GM18909 (cell line): ENCODE data around the gene CCNJL.

Experiments
- ATAC-seq: cut with Tn5 transposase; IDR thresholded peaks from one replicate; pipeline ENCODE4 v1.9.1; 2021; ENCODE audit warnings: mild to moderate bottlenecking; ENCODE audit not compliant: unreplicated experiment, poor library complexity

CCNJL gene

DNA sequence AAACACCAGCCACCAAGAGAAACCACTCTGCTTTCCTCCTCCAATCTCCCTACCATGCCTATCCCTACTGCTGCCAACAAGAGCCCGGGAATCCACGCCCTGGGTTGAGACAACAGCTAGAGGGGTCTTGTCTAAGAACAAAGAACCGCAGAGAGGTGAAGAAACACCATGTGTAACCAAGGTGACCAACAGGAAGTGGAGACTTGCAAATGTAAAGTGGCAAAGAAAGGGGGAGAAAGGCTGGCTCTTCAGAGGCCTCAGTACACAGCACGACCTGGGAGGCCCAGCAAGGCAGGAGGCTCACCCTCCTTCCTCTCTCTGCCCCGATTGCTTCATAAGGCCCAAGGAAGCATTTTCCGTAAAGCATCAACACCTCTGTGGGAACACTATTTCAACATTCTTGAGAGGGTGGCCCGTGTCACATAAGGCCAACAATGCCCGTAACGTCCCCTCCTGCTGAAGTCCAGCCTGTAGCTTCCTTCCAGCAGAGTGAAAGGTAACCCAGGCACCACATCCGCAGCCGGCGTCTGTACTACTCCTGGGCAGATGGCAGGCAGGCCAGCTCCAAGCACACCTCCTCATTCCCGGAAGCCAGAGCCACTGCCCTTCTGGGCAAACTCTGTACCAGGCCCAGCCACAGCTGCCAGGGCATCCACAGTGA is 18.3 kb downstream of the CCNJL start:
- ATAC-seq = no peak

DNA sequence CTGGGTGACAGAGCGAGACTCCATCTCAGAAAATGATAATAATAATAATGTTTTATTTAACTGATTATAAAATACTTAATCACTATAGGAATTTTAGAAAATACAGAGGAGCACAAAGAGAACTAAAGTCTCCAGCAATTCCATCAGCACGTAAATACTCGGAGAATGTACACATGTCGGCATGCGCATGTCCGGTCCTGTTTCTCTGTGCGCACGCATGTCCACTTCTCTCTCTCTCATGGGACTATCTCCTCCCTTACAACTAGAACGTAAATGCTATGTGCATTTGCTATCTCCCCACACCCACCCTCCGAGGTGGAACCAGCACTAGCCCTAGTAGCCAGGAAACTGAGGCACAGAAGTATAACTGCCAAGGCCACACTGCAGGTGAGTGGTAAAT is 19.0 kb downstream of the CCNJL start:
- ATAC-seq = no peak

DNA sequence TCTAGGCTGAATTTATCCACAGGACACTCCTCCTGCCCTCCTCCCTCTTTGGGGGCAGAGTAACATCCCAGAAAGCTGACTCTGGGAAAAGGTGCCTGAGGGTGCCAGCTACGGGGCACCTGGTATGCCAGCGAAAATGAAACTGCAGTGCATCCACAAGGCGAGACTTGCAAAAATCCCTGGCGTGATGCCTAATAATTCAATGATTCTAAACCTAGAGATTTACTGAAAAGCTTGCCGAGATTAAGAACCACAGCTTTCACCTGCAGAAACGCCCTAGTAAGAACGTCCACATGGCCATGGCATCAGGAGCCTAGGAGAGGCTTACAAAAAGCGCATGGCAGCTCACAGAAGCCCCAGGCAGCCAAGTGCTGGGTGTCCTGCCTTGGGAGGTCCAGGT is 20.9 kb downstream of the CCNJL start:
- no peak for ATAC-seq

DNA sequence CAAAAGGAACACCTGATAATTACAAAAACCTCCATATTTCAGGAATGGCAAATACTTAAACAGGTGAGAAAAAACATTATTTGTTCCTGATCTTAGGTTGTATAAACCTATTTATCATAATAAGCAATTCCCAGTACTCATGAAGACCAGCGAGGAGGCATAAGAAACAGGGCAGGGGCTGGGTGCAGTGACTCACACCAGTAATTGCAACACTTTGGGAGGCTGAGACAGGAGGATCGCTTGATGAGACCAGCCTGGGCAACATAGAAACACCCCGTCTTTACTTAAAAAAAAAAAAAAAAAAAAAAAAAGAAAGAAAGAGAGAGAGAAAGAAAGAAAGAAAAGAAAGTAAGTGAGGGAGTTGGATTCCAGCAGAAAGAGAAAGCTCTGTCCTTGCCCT is 21.6 kb downstream of the CCNJL start:
- no peak for ATAC-seq

DNA sequence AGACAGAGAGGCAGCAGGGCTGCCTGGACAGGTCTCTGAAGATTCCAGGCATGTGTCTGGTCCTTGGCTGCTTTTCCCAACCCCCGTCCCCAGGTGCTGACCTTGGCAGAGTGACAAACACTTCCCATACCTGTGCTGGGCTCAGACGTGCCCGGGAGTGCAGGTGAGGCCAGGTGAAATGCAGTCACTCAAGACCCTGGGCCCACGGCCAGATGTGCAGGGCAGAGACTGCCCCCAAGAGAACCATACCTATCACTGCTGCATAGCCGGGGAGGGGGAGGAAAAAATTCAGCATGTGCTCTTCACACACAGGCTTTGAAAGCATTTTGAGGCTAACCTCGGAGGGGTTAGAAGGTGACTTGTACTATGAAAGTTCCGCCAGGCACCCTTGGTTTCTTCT is 22.6 kb downstream of the CCNJL start:
- no peak for ATAC-seq

DNA sequence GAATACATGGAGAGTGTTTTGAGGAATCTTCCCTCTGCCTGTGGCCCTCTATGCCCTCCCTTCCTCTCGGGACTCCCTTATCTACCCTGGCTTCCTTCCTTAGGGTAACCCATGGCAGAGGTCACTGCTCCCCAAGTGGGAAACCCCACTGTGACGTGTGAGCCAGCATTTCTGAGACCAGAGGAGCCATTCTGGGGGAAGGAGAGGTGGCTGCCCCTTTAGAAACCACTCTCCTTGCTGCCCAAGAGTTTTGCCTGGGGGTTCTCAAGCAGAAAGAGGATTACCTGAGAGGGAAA is 23.1 kb downstream of the CCNJL start:
- no peak for ATAC-seq

DNA sequence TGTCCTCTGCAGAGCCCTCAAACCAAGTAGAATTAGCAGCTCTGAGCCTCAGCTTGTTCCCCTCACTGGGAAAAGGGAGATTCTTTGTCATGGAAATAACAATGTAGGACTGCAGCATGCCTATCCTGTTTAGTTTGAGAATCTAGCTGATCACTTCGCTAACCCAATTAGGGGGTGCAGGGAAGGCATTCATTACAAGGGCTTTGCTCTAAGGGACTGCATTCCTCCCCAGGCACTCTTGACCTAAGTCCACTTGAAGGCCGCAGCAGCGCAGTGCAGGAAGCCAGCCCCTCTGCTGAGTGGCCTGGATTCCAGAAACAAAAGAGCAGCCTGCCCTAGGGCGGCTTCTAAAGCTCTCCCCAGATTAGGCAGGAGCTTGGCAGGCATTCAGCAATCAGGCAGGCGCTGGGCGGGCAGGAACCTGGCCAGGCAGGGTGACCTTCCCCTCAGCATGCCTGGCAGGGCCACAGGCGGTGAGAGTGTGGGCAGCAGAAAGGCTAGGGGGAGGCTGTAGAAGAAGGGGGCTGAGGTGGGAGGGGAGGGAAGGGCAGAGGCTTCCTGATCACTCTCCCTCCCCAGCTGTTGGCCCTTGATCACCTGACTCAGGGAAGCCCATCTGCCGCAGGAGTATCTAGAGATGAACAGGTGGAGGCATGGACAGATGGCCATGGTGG is 24.8 kb downstream of the CCNJL start:
- no peak for ATAC-seq

DNA sequence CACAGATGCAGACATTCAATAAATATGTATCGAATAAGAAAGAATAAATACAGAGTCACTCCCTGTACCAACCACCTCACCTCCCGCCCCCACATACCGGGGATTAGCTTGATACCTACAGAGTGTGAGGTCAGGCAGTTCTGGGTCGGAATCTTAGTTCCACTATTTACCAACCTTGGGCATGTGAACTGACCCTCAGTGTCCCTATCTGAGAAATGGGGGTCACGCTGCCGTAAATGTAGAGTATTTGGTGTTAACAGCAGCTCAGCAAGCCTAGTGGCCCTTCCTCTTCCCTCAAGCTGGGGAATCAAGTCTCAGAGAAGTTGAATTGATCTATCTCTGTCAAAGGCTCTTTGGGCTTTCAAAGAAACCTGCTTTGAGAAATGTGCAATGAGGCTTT is 25.4 kb downstream of the CCNJL start:
- no peak for ATAC-seq

DNA sequence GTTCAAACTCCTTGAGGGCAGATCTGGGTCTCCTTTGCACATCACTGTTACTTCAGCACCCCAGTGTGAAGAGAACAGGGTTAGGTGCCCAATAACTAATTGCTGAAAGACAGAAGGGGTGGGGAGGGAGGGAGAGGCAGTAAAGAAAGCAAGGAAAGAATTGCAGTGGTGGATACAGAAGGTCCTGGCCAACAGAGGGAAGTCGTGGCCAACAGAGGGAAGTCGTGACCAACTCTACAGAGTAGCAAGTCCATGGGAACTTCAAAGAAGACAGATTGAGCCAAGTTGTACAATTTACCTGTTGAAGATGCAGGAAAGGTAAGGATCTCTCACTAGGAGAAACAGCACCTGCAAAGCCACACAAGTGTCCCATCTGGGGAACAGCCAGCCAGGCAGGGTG is 27.0 kb downstream of the CCNJL start:
- ATAC-seq = no peak

DNA sequence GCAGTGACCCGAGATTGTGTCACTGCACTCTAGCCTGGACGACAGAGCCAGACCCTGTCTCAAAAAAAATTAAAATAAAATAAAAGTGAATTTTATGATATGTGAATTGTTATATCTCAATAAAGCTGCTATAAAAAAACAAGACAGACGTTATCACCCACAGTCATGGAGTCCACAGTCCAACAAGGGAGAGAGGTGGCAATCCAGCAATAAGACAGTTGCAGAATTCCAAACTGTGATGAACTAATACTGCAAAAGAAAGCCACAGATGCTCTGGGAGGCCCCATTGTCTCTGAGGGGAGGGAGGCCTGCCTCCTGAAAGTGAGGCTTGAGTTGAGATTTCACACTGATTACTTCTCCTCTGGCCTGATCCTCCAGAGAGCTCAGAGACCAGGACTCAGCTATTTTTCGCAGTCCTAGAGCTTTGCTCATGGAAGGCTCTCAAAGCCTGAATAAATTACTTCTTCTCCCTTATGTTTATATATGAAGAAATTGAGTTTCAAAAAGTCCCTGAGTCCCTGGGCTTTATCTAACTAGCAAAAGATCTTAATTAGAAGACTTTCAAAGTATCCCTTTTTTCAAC is 28.0 kb downstream of the CCNJL start:
- ATAC-seq = no peak

DNA sequence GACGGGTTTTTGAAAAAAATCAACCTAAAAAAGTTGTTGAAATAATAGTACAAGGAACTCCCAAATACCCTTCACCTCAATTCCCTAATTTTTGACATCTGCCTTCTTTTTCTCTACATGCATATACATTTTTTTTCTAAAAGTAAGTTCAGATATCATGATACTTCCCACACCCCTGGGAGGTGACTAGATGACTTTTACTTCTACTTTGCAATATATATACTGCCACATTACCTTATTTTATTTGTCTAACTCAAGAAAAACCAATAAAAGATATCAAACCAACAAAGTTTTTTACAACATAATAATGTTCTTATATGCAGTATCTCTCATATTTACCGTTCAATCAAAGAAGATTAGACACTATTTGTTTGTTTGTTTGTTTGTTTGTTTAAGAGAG is 31.1 kb downstream of the CCNJL start:
- ATAC-seq = no peak

DNA sequence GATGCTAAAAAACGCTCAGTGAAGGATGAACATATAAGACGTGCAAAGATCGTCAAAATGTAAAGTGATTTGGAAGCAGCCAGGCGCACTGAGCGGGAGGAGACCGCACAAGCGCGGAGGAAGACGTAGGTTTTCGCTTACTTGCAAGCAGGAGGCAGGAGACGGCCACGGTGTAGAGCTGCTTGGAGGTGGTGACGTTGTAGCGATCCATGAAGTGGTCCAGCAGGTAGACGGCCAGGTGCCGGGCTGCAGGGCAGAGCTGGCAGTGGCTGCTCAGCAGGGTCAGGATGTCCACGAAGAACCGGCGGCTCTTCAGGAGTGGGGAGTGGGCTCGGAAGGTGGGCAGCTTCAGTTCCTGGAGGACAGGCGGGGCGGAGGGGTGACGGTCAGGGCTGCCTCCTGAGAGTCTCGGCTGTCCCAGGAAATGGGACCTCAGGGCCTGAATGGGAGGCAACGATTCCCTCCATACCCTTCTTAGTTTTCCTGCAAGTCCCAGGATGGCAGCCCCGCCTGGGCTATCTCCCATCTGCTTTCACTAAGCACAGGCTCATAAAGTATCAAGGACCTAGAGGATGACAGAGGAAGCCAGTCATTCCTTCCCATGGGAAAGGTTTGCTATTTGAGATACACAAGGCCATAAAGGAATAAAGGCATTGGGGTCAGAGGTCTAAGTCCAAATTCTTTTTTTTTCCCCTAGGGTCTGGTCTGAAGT is 31.8 kb downstream of the CCNJL start:
- ATAC-seq = no peak

DNA sequence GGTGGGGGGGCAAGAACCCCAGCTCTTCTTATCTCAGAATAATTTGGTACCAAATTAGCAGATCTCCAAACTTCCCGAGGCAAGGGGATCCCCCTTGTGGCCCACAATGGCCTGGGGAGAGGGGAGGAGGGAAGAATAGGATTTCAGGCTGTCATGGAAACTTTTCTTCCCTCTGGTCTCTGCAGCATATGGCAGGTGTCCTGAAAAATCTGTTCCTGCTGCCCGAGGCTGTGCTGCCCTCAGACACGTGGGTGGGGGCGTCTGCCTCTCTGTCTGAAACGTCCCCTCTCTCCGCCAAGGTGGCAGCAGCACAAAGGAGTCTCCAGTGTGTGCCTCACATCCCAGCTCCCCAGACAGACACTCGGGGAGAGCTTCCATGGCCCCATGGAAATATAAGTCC is 34.0 kb downstream of the CCNJL start:
- ATAC-seq = no peak

DNA sequence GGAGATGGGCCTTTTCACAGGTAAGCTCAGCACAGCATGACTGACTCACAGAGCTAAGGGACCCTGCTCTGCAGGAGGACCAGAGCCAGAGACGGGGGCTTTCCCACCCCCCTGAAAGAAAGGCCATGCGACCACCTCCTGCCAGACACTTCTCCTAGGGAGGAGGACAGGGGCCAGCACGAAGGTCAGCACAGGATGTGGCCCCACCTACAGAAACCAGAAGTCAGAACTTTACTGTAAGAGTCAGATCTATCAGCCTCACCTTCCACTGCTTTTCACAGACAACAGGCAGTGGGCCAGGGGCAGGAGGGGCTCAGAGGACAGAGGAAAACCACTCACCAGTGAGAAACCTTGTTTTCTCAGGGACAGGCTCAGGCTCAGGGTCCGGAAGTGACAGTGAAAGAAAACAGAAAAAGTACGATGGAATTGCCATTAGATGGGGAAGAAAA is 37.9 kb downstream of the CCNJL start:
- no peak for ATAC-seq

DNA sequence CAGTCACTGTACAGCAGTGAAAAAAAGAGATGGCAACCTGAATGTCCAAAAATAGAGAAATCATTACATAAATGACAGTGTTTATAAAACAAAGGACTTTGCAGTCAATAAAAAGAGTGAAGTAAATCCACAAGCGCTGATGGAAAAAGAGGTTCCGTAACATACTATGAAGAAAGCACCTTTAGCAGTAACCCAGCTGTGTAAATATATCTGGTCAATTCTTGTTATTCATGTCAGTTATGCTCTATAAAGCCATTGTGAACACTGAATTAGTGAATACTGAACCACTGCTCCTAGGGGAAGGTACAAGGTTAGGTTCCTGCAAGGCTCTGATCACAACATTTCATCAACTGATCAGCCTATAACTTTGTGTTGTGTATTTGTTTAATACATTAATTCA is 39.5 kb downstream of the CCNJL start:
- ATAC-seq = no peak

DNA sequence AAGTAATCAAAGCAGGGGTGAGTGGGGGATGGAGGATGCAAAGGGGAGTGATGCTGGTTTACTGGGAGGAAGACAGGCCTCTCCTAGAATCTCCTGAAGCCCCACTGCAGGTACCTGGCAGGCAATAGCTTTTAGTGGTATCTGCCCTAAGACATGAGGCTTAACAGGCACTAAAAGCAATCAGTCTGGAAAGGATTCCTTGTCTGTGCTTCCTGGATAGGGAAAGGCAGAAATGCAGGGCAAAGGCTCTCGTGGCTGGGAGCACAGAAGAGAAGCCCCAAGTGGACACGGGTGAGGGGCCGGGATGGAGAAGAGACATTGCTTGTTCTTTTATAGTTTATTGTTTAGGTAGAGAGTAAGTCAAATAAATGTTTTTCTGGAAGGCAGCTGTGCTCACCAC is 40.1 kb downstream of the CCNJL start:
- no peak for ATAC-seq

DNA sequence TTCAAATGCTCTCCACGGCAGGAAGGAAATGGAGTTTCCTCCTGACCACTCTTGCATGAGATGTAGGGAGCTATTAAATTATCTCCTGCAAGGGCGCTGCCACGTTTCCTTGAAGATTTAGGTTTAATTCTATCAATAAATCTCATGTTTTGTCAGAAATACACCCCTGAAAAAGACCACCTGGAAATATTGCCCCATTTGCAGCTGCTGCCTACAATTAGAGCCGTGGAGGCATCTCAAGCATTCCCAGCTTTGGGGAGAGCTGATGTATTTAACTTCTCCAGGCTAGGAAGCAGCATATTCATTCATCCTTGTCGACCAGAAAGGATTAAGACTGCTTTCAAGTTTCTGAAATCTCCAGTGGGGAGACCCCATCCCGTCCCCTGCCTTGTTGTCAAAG is 40.5 kb downstream of the CCNJL start:
- ATAC-seq = no peak

DNA sequence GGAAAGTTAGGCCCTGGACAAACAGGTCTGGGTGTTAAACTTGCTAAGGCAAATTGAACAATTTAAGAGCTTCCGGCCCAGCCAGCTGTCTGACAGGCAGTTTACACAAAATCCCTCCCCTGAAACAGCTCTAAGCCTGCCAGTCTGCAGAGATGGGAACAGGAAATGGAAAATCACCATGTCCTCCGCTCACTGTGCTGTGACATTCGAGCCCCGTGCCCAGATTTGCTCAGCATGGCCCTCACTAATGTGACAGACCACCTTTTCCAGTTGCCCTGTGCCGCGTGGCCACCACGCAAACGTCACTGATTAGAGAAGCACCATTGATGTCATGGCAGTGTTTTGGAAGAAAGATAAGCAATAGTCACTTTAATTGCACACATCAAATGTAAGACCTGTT is 41.0 kb downstream of the CCNJL start:
- ATAC-seq = peak; percentile 73

DNA sequence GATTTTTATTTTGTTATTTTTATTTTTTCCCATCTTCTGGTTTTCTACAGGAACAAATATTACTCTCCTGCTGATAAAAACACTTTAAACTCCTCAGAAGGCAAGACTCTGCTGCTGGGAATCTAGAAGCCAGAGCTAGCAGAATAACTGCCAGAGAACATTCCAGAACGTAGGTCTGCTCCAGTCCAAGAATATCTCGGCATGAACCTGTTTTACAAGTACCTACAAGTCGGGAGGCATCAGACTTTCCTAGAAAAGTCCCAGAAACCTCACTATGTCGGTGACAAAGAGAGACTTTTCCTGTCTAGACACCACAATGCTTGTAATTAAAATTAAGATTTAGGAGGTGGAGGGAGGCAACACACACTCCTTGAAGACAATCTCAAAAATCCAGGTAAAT is 41.7 kb downstream of the CCNJL start:
- no peak for ATAC-seq

DNA sequence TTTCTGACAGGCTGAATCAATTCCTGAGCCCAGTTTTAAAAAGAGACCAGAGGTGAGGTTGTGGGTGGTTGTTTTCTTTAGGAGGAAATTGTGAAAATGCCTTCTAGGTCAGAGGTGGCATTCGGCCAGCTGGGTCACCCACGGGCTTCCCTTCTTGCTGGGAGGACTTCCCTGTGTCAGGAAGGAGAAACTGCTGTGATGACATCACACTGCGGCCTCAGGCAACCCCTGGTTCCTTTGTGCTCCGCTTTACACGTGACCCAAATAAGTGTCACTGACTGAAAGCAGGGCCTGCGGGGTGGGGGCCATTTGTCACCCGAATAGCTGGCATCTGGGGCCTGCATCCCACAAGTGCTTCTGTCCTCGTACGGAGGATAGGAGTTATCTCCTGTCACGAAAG is 43.3 kb downstream of the CCNJL start:
- no peak for ATAC-seq

DNA sequence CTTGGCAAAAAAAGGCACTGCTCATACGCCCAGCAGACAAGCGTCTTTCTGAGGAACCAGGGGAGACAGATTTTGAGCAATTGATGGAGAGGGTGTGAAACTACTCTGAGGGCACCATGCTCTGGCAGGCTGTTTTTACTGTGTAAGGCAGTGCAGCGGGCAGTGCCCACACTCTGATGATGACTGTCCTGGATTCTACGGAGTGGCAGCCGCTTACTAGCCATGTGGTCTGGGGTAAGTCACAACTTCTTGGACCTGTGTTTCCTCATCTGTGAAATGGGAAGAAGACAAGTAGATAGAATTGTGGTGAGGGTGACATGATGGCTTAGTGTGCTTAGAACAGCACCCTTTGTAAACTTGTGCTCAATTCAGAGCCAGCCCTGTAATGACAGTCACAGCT is 44.2 kb downstream of the CCNJL start:
- ATAC-seq = no peak
